Left lung (tissue), 10 donors: ENCODE results near the gene ENOX2. TPM values are rescaled to one million over a fixed set of nuclear protein-coding genes. Genes with fewer than 3 reads are reported as not detected.

Experiments used
- ATAC-seq: fragments of 200-7000 bp; cut with Tn5 transposase; one replicate; pipeline ENCODE4 v1.9.1; 2020; ENCODE audit warnings: moderate library complexity
- DNase-seq, 4 donors: peaks; one replicate each; pipeline ENCODE4 v3.0.0-alpha.2; 2013 to 2020
- H3K27ac ChIP-seq, 2 donors: fragments of 200-600 bp; sonication (generic) in 1 of 2; one replicate each; pipeline versions ENCODE4 v1.5.0 to v1.8.0; 2020 to 2021
- H3K27me3 ChIP-seq, 2 donors: fragments of 200-600 bp; sonication (generic) in 1 of 2; one replicate each; pipeline versions ENCODE4 v1.5.0 to v1.8.0; 2020 to 2021
- H3K36me3 ChIP-seq, 2 donors: fragments of 200-600 bp; sonication (generic) in 1 of 2; one replicate each; pipeline versions ENCODE4 v1.5.0 to v1.8.0; 2020 to 2021
- H3K4me1 ChIP-seq, 2 donors: fragments of 200-600 bp; one replicate each; pipeline ENCODE4 v1.8.0; 2021
- H3K4me3 ChIP-seq, 2 donors: fragments of 200-600 bp; sonication (generic) in 1 of 2; one replicate each; pipeline versions ENCODE4 v1.5.0 to v1.8.0; 2020 to 2021; ENCODE audit warnings: mild to moderate bottlenecking in 1 of 2
- H3K9me3 ChIP-seq, 2 donors: fragments of 200-600 bp; sonication (generic) in 1 of 2; one replicate each; pipeline versions ENCODE4 v1.5.0 to v1.8.0; 2020 to 2021
- intact Hi-C, 2 donors: fragments of 100-400 bp; cut with DNase I; formaldehyde crosslinking; loops; one replicate each; pipeline versions ENCODE4 v1.11.2 to v1.14.2; 2022
- polyA plus RNA-seq, 6 donors: library from polyadenylated mRNA; unstranded; fragments of 120-200 nt; gene quantifications; one replicate each; pipeline ENCODE4 v1.2.1, GENCODE V29; 2013; ENCODE audit not compliant: insufficient read length in 6 of 6
- total RNA-seq, 2 donors: library from RNA; stranded (reverse); fragmentation: NEBNext Ultra II Directional; extraction: Animal tissue kit (Norgen Biotek cat#: 25700); gene quantifications; one replicate each; pipeline ENCODE4 v1.2.1, GENCODE V29; 2021
- TF ChIP-seq, protein P1 (sequence below), 2 donors: fragments of 200-600 bp; sonication (generic) in 1 of 2; IDR thresholded peaks; one replicate each; pipeline versions ENCODE4 v1.5.0 to v1.8.0; 2021; ENCODE audit warnings: antibody characterized with exemption in 2 of 2
- donor health status: DM: no; HTN: yes; CAD: no.
- donor health status: DM: no; HTN: no; CAD: no.

The ENOX2 gene
- total and polyA plus RNA-seq, 8 donors, result 2.0 to 13.4 (median 11.0) TPM

DNA sequence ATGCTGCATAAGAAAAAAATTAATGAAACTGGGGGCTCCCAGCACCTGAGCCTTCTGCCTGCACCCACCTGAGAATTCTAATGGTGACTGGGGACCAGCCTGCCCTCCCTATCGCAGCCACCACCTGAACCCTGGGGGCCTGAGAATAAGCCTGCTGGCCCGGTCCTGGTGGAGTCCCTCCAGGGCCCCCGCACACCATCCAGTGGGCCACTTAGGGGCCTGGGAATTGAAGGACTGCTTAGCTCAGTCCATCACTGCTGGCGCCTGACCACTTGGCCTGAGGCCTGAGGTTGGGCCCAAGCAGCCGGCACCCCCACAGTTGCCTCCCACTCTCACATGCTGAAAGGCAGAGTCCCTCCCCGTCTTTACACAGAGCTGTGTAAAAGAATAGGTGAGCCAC lies 230.8 kb downstream of the ENOX2 start:
- TF ChIP-seq, protein P1, sequence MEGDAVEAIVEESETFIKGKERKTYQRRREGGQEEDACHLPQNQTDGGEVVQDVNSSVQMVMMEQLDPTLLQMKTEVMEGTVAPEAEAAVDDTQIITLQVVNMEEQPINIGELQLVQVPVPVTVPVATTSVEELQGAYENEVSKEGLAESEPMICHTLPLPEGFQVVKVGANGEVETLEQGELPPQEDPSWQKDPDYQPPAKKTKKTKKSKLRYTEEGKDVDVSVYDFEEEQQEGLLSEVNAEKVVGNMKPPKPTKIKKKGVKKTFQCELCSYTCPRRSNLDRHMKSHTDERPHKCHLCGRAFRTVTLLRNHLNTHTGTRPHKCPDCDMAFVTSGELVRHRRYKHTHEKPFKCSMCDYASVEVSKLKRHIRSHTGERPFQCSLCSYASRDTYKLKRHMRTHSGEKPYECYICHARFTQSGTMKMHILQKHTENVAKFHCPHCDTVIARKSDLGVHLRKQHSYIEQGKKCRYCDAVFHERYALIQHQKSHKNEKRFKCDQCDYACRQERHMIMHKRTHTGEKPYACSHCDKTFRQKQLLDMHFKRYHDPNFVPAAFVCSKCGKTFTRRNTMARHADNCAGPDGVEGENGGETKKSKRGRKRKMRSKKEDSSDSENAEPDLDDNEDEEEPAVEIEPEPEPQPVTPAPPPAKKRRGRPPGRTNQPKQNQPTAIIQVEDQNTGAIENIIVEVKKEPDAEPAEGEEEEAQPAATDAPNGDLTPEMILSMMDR (IDR thresholded peaks at IDR 0.05), result no peak
- DNase-seq (peak in 1 of 4 donors; percentile 18), ATAC-seq (no peak)
- H3K4me3 ChIP-seq, result no peak overlapping the region
- H3K36me3 ChIP-seq, result peaks cover 0 to 10% of the 10 kb centered on the region in 2 donors
- no peak overlapping the region for H3K27ac ChIP-seq
- peaks cover 0 to 3% of the 10 kb centered on the region in 2 donors for H3K9me3 ChIP-seq
- intact Hi-C loops, result no loop called here
- no peaks in the 10 kb centered on the region for H3K27me3 ChIP-seq
- no peaks in the 10 kb centered on the region for H3K4me1 ChIP-seq

DNA sequence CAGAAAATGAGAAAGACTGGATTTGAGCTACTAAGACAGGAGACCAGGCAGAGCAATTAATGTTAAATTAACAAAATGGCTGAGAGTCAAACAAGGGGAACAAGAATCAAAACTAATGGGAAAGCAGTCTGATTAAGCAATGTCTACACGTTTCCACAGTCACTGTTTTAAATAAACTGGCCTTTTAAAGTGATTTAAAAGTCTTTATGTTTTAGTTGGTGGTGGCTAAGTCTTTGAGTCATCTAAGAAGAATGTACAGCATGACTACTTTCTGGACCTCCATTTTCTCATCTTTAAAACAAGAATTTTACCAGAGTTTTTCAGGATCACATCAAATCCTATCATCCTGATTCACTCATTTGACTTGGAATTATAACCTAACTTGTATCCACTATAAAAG lies 233.8 kb downstream of the ENOX2 start:
- no peaks in the 10 kb centered on the region for H3K4me1 ChIP-seq
- peaks cover 0 to 15% of the 10 kb centered on the region in 2 donors for H3K36me3 ChIP-seq
- intact Hi-C loops, result no loop called here
- H3K27me3 ChIP-seq, result no peaks in the 10 kb centered on the region
- H3K27ac ChIP-seq, result no peak overlapping the region
- ATAC-seq (no peak), DNase-seq (no peak)
- peaks cover 0 to 3% of the 10 kb centered on the region in 2 donors for H3K9me3 ChIP-seq
- TF ChIP-seq, protein P1 (IDR thresholded peaks at IDR 0.05), result no peak
- no peak overlapping the region for H3K4me3 ChIP-seq

DNA sequence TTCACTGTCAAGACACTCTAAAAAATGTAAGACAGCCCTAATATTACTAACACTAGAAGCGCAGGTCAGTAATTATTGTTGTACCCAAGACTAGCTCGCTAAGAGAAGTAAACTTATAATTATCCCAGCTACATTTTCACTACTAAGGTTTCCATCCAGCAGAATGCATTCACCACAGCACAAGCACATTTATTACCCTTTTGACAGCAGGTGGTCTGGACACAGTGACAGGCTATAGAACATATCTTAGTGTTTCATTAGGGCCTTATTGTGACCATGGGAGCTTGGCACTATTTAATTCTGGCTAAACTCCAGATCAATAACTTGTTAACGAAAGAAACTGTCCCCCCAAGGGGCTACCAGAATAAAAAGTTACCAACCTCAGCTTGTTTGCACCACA lies 237.7 kb downstream of the ENOX2 start:
- no peaks in the 10 kb centered on the region for H3K4me1 ChIP-seq
- no peaks in the 10 kb centered on the region for H3K9me3 ChIP-seq
- peaks cover 0 to 15% of the 10 kb centered on the region in 2 donors for H3K36me3 ChIP-seq
- no peak overlapping the region for H3K4me3 ChIP-seq
- H3K27me3 ChIP-seq, result no peaks in the 10 kb centered on the region
- DNase-seq (no peak), ATAC-seq (no peak)
- no peak overlapping the region for H3K27ac ChIP-seq
- TF ChIP-seq, protein P1 (IDR thresholded peaks at IDR 0.05), result no peak
- intact Hi-C loops, result no loop called here

DNA sequence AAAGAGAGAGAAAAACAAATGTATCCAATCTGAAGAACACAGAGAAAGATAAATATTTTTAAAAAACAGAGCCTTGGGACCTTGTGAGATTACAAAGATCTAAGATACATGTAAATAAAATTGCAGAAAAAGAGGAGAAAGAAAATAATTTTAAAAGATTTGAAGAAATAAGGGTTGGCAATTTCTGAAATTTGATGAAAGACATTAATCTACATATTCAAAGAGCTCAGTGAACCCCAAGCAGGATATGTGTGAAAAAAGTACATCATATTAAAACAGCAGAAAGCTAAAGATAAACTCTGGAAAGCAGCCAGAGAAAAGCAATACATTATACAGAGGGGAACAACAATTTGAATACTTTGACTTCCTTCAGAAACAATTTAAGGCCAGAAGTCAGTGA lies 244.7 kb downstream of the ENOX2 start:
- DNase-seq, result no peak
- no peak for ATAC-seq
- intact Hi-C loops, result no loop called here
- TF ChIP-seq, protein P1 (IDR thresholded peaks at IDR 0.05), result no peak
- Histone ChIP-seq H3K4me3 (no peak overlapping the region), H3K27me3 (no peaks in the 10 kb centered on the region), H3K9me3 (no peaks in the 10 kb centered on the region), H3K36me3 (no peaks in the 10 kb centered on the region), H3K4me1 (no peaks in the 10 kb centered on the region), H3K27ac (no peak overlapping the region)

DNA sequence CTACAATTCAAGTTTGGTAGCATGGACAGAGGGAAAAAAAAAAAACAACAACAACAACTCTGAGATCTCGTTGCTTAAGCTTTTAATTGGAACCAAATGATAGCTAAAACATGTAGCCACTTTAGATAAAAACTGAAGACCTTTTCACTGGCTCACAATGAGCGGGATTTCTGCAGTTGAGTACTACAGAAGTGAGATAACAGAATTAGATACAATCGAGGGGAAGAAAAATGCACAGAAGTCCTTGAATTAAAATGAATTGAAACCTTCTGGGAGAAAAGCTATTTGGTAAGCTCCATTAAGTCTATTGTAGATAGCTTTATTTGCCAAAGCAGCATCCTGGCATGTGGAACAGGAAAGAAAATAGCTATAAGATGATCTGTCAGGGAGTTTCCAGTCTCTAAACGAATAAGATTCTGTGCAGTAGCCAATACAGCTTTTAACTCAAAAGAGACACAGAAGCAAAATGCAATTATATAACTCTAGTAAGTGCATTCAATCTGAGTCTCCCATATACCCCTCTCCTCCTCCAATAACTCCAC lies 248.5 kb downstream of the ENOX2 start:
- Histone ChIP-seq H3K36me3 (no peaks in the 10 kb centered on the region), H3K4me3 (no peak overlapping the region), H3K27ac (no peak overlapping the region), H3K4me1 (no peaks in the 10 kb centered on the region), H3K9me3 (no peaks in the 10 kb centered on the region), H3K27me3 (no peaks in the 10 kb centered on the region)
- intact Hi-C loops, result no loop called here
- DNase-seq (no peak), ATAC-seq (no peak)
- TF ChIP-seq, protein P1 (IDR thresholded peaks at IDR 0.05), result no peak
